Testis (tissue), 2 donors: ENCODE results near the gene PSMD14.

ENCODE experiments used
- POLR2A ChIP-seq: fragments of 450-650 bp; IDR thresholded peaks from one replicate; pipeline ENCODE4 v1.6.1; 2017; ENCODE audit warnings: antibody characterized with exemption, mild to moderate bottlenecking, moderate library complexity
- TF ChIP-seq, protein P1 (sequence below), 3 experiments: fragments of 450-650 bp in 2 of 3; fragments of 200-600 bp in 1 of 3; sonication (generic) in 1 of 3; IDR thresholded peaks; one replicate each; pipeline ENCODE4 v1.5.1; 2016 to 2019; ENCODE audit warnings: antibody characterized with exemption in 3 of 3, mild to moderate bottlenecking in 2 of 3, moderate library complexity in 1 of 3

GRCh38 chr2:161367675-161368074 lies 59.5 kb downstream of the PSMD14 start:
- TF ChIP-seq, protein P1, sequence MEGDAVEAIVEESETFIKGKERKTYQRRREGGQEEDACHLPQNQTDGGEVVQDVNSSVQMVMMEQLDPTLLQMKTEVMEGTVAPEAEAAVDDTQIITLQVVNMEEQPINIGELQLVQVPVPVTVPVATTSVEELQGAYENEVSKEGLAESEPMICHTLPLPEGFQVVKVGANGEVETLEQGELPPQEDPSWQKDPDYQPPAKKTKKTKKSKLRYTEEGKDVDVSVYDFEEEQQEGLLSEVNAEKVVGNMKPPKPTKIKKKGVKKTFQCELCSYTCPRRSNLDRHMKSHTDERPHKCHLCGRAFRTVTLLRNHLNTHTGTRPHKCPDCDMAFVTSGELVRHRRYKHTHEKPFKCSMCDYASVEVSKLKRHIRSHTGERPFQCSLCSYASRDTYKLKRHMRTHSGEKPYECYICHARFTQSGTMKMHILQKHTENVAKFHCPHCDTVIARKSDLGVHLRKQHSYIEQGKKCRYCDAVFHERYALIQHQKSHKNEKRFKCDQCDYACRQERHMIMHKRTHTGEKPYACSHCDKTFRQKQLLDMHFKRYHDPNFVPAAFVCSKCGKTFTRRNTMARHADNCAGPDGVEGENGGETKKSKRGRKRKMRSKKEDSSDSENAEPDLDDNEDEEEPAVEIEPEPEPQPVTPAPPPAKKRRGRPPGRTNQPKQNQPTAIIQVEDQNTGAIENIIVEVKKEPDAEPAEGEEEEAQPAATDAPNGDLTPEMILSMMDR (IDR thresholded peaks at IDR 0.05) = no peak
- no peak for TF ChIP-seq POLR2A
